ENCODE results near the gene SERTAD2.
A peak's percentile ranks its signal among the peaks of the same experiment; 100 is the strongest.

Gene SERTAD2

GRCh38 chr2:64653109-64654062, at the start of gene SERTAD2:
Gene SERTAD2 (minus strand): TSS chr2:64653913. CDS start chr2:64636871, 17,042 bp downstream.
- peak in 49 of 51 donors; percentile 44 to 92 (median 80) for DNase-seq

GRCh38 chr2:64700133-64700809, 46.6 kb upstream of the SERTAD2 start:
- DNase-seq = no peak

GRCh38 chr2:64699712-64700111, 46.0 kb upstream of the SERTAD2 start:
- no peak for DNase-seq

- DNase-seq = no peak
These were observed 45.1 kb upstream of the SERTAD2 start for GRCh38 chr2:64698668-64699444.

GRCh38 chr2:64698177-64698643, 44.5 kb upstream of the SERTAD2 start:
- DNase-seq = no peak

GRCh38 chr2:64697297-64698176, 43.8 kb upstream of the SERTAD2 start:
- no peak for DNase-seq

GRCh38 chr2:64696636-64697035, 42.9 kb upstream of the SERTAD2 start:
- no peak for DNase-seq

GRCh38 chr2:64695721-64696261, 42.1 kb upstream of the SERTAD2 start:
- no peak for DNase-seq

- DNase-seq = no peak
These were observed 38.7 kb upstream of the SERTAD2 start for GRCh38 chr2:64692401-64692800.

- DNase-seq = no peak
These were observed 35.2 kb upstream of the SERTAD2 start for GRCh38 chr2:64688909-64689308.

- no peak for DNase-seq
These were observed 32.7 kb upstream of the SERTAD2 start for GRCh38 chr2:64686283-64686956.

- no peak for DNase-seq
These were observed 31.7 kb upstream of the SERTAD2 start for GRCh38 chr2:64685430-64685829.

GRCh38 chr2:64683771-64684510, 30.2 kb upstream of the SERTAD2 start:
- DNase-seq = no peak

GRCh38 chr2:64681479-64681967, 27.8 kb upstream of the SERTAD2 start:
- no peak for DNase-seq

- peak in 1 of 51 donors; percentile 3 for DNase-seq
These were observed 26.1 kb upstream of the SERTAD2 start for GRCh38 chr2:64679673-64680425.

GRCh38 chr2:64678771-64679590, 25.3 kb upstream of the SERTAD2 start:
- no peak for DNase-seq

GRCh38 chr2:64677530-64677929, 23.8 kb upstream of the SERTAD2 start:
- DNase-seq = no peak

Data from hypothalamus (tissue), 51 donors.